GM12878 (cell line): Measurements from ENCODE around the gene CR2. TPM values are rescaled to one million over a fixed set of nuclear protein-coding genes. Genes with fewer than 3 reads are reported as not detected.

ENCODE experiments used
- FOXM1 ChIP-seq: IDR thresholded peaks from 2 replicates; pipeline ENCODE4 v1.6.1; 2012; ENCODE audit warnings: low read depth, mild to moderate bottlenecking, inconsistent platforms, low read length, moderate library complexity
- HDAC6 ChIP-seq: fragments of 200-600 bp; sonication (generic); IDR thresholded peaks from one replicate; pipeline ENCODE4 v1.8.0; 2017; ENCODE audit warnings: antibody characterized with exemption; ENCODE audit not compliant: unreplicated experiment
- MEF2A ChIP-seq: IDR thresholded peaks from 2 replicates; pipeline ENCODE4 v1.6.1; 2011; ENCODE audit warnings: low read depth, mild to moderate bottlenecking, low read length, moderate library complexity; ENCODE audit not compliant: insufficient read depth
- NR2C2 ChIP-seq: IDR thresholded peaks from 2 replicates; pipeline ENCODE4 v1.6.1; 2011; ENCODE audit warnings: borderline replicate concordance, low read depth; ENCODE audit not compliant: control insufficient read depth, insufficient read length
- PAX5 ChIP-seq: IDR thresholded peaks from 2 replicates; pipeline ENCODE4 v1.6.1; 2011; ENCODE audit warnings: low read depth, low read length, borderline replicate concordance
- RAD51 ChIP-seq: fragments of 450-650 bp; IDR thresholded peaks from 2 replicates; pipeline ENCODE4 v1.6.1; 2016; ENCODE audit warnings: moderate library complexity, mild to moderate bottlenecking, inconsistent platforms
- RCOR1 ChIP-seq: conservative IDR thresholded peaks from 2 replicates; pipeline ENCODE4 v1.6.1; 2012; ENCODE audit warnings: low read depth, low read length, improper control_type of control experiment
- SIN3A ChIP-seq: IDR thresholded peaks from 2 replicates; pipeline ENCODE4 v1.6.1; 2012; ENCODE audit warnings: low read depth, low read length, improper control_type of control experiment
- WRNIP1 ChIP-seq: IDR thresholded peaks from 2 replicates; pipeline ENCODE4 v1.6.1; 2011; ENCODE audit warnings: low read depth, low read length, improper control_type of control experiment, borderline replicate concordance
- YY1 ChIP-seq: IDR thresholded peaks from 2 replicates; pipeline ENCODE4 v1.6.1; 2011; ENCODE audit warnings: low read depth, mild to moderate bottlenecking, low read length
- ZZZ3 ChIP-seq: IDR thresholded peaks from 2 replicates; pipeline ENCODE4 v1.6.1; 2011; ENCODE audit warnings: low read depth; ENCODE audit not compliant: control insufficient read depth, insufficient read length
- polyA plus RNA-seq, 11 experiments: library from polyadenylated mRNA; depleted of rRNA in 4 of 11; unstranded in 6 of 11; stranded (reverse) in 5 of 11; fragments of >200 nt; fragmentation: Nextera tagmentation in 4 of 11; fragmentation: Illumina TruSeq in 1 of 11; extraction: Ambion mirVana in 4 of 11; extraction: Trizol in 1 of 11; gene quantifications; 1 replicate in 1 of 11; 2 replicates in 10 of 11; pipeline versions ENCODE4 v1.2.1 to v1.2.3, GENCODE V29; 2011 to 2016; ENCODE audit warnings: inconsistent platforms in 2 of 11, missing spikeins in 2 of 11, low read depth in 1 of 11
- total RNA-seq, 4 experiments: library from RNA; depleted of rRNA in 3 of 4; stranded (reverse); fragments of >200 nt in 3 of 4; fragmentation: Illumina TruSeq in 1 of 4; extraction: Trizol in 1 of 4; gene quantifications; 2 replicates each; pipeline versions ENCODE4 v1.2.1 to v1.2.3, GENCODE V29; 2013 to 2021
- TF ChIP-seq, protein P1 (sequence below): fragments of 450-650 bp; conservative IDR thresholded peaks from 2 replicates; pipeline ENCODE4 v1.6.1; 2017; ENCODE audit warnings: mild to moderate bottlenecking, moderate library complexity
- TF ChIP-seq, protein P2 (sequence below): fragments of 450-650 bp; formaldehyde crosslinking; IDR thresholded peaks from 2 replicates; pipeline ENCODE4 v1.4.0; 2020; ENCODE audit warnings: mild to moderate bottlenecking, moderate library complexity
- TF ChIP-seq, protein P3 (sequence below): fragments of 450-650 bp; IDR thresholded peaks from 2 replicates; pipeline ENCODE4 v1.6.1; 2018; ENCODE audit warnings: borderline replicate concordance, mild to moderate bottlenecking; ENCODE audit not compliant: partially characterized antibody
- TF ChIP-seq, protein P4 (sequence below): IDR thresholded peaks from 2 replicates; pipeline ENCODE4 v1.6.1; 2011; ENCODE audit warnings: borderline replicate concordance, low read depth, mild to moderate bottlenecking, moderate library complexity, low read length; ENCODE audit not compliant: insufficient read depth, poor library complexity, severe bottlenecking
- TF ChIP-seq, protein P5 (sequence below): IDR thresholded peaks from 2 replicates; pipeline ENCODE4 v1.6.1; 2011; ENCODE audit warnings: mild to moderate bottlenecking, low read depth, low read length, moderate library complexity; ENCODE audit not compliant: insufficient replicate concordance

The CR2 gene
- total and polyA plus RNA-seq, 10 of the 15 experiments (the other 5 are each of a cell fraction or from before 2014, with no cell fraction given), result 2.2 to 72.8 (median 50.6) TPM

- TF ChIP-seq, protein P1, sequence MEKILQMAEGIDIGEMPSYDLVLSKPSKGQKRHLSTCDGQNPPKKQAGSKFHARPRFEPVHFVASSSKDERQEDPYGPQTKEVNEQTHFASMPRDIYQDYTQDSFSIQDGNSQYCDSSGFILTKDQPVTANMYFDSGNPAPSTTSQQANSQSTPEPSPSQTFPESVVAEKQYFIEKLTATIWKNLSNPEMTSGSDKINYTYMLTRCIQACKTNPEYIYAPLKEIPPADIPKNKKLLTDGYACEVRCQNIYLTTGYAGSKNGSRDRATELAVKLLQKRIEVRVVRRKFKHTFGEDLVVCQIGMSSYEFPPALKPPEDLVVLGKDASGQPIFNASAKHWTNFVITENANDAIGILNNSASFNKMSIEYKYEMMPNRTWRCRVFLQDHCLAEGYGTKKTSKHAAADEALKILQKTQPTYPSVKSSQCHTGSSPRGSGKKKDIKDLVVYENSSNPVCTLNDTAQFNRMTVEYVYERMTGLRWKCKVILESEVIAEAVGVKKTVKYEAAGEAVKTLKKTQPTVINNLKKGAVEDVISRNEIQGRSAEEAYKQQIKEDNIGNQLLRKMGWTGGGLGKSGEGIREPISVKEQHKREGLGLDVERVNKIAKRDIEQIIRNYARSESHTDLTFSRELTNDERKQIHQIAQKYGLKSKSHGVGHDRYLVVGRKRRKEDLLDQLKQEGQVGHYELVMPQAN, result peak; percentile 41; the same call in 1 of the 2 replicates
- TF ChIP-seq HDAC6 (no peak), RCOR1 (no peak), RAD51 (no peak; the same call in 1 of the 2 replicates), SIN3A (no peak), PAX5 (peak; percentile 85), YY1 (peak; percentile 85), FOXM1 (peak; percentile 65; the same call in 1 of the 2 replicates), ZZZ3 (no peak), NR2C2 (no peak), WRNIP1 (no peak), MEF2A (no peak)
- TF ChIP-seq, protein P2, sequence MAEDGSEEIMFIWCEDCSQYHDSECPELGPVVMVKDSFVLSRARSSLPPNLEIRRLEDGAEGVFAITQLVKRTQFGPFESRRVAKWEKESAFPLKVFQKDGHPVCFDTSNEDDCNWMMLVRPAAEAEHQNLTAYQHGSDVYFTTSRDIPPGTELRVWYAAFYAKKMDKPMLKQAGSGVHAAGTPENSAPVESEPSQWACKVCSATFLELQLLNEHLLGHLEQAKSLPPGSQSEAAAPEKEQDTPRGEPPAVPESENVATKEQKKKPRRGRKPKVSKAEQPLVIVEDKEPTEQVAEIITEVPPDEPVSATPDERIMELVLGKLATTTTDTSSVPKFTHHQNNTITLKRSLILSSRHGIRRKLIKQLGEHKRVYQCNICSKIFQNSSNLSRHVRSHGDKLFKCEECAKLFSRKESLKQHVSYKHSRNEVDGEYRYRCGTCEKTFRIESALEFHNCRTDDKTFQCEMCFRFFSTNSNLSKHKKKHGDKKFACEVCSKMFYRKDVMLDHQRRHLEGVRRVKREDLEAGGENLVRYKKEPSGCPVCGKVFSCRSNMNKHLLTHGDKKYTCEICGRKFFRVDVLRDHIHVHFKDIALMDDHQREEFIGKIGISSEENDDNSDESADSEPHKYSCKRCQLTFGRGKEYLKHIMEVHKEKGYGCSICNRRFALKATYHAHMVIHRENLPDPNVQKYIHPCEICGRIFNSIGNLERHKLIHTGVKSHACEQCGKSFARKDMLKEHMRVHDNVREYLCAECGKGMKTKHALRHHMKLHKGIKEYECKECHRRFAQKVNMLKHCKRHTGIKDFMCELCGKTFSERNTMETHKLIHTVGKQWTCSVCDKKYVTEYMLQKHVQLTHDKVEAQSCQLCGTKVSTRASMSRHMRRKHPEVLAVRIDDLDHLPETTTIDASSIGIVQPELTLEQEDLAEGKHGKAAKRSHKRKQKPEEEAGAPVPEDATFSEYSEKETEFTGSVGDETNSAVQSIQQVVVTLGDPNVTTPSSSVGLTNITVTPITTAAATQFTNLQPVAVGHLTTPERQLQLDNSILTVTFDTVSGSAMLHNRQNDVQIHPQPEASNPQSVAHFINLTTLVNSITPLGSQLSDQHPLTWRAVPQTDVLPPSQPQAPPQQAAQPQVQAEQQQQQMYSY (CRISPR knock-in tag), result no peak
- TF ChIP-seq, protein P3, sequence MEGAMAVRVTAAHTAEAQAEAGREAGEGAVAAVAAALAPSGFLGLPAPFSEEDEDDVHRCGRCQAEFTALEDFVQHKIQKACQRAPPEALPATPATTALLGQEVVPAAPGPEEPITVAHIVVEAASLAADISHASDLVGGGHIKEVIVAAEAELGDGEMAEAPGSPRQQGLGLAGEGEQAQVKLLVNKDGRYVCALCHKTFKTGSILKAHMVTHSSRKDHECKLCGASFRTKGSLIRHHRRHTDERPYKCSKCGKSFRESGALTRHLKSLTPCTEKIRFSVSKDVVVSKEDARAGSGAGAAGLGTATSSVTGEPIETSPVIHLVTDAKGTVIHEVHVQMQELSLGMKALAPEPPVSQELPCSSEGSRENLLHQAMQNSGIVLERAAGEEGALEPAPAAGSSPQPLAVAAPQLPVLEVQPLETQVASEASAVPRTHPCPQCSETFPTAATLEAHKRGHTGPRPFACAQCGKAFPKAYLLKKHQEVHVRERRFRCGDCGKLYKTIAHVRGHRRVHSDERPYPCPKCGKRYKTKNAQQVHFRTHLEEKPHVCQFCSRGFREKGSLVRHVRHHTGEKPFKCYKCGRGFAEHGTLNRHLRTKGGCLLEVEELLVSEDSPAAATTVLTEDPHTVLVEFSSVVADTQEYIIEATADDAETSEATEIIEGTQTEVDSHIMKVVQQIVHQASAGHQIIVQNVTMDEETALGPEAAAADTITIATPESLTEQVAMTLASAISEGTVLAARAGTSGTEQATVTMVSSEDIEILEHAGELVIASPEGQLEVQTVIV, result no peak
- TF ChIP-seq, protein P4, sequence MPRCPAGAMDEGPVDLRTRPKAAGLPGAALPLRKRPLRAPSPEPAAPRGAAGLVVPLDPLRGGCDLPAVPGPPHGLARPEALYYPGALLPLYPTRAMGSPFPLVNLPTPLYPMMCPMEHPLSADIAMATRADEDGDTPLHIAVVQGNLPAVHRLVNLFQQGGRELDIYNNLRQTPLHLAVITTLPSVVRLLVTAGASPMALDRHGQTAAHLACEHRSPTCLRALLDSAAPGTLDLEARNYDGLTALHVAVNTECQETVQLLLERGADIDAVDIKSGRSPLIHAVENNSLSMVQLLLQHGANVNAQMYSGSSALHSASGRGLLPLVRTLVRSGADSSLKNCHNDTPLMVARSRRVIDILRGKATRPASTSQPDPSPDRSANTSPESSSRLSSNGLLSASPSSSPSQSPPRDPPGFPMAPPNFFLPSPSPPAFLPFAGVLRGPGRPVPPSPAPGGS, result peak; percentile 79
- TF ChIP-seq, protein P5, sequence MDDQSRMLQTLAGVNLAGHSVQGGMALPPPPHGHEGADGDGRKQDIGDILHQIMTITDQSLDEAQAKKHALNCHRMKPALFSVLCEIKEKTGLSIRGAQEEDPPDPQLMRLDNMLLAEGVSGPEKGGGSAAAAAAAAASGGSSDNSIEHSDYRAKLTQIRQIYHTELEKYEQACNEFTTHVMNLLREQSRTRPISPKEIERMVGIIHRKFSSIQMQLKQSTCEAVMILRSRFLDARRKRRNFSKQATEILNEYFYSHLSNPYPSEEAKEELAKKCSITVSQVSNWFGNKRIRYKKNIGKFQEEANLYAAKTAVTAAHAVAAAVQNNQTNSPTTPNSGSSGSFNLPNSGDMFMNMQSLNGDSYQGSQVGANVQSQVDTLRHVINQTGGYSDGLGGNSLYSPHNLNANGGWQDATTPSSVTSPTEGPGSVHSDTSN, result no peak
Measured at GRCh38 chr1:207414606-207415108, 39.5 kb upstream of the CR2 start (continued).
